HG03460 (cell line): ENCODE data around the gene DHODH.
"Not testable (repeated sequence)": the region's sequence is repeated elsewhere in the genome, so short reads cannot be mapped to it uniquely, and the experiment has no call there.

Source experiments
- ATAC-seq: cut with Tn5 transposase; IDR thresholded peaks from one replicate; pipeline ENCODE4 v1.9.1; 2021; ENCODE audit not compliant: unreplicated experiment

Gene DHODH

DNA sequence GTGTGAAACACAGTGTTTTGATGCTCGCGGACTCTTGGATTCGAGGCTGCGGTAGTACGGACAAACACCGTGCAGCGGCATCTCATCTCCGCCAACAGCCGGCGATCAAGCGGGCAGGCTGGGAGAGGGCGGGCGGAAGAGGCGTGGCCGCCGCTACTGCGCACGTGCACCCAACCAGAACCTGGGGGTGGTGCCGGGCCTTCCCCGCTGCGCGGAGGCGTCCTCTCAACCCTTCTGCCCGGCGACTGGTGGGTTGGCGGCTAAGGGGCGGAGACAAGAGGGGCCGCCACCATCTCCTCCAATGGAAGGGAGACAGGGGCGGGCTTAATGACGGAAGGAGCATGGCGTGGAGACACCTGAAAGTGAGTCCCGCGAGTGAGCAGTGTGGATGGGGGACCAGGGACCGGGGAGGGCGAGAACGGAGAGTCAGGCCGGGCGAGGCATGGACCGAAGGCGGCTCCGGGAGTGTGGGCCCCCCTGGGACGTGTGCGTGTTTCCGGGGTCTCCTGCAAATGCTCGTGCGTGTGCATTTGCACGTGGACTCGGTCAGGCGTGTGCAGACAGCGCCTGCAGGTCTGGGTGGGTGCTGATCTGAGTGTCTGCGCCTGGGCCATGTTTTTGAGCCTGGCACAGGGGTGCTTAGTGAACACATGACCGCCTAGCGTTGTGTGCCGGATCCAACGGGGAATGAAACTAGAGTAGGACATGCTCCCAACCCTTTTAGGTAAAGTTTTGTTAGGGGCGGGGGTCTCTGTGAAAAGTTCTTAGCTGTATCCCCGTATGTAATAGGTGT is at the start of gene DHODH:
Gene DHODH (plus strand): TSS at position 321 of the 793 bp plus-strand sequence. CDS start 21 bp downstream, at position 342.
- peak; percentile 99 for ATAC-seq

DNA sequence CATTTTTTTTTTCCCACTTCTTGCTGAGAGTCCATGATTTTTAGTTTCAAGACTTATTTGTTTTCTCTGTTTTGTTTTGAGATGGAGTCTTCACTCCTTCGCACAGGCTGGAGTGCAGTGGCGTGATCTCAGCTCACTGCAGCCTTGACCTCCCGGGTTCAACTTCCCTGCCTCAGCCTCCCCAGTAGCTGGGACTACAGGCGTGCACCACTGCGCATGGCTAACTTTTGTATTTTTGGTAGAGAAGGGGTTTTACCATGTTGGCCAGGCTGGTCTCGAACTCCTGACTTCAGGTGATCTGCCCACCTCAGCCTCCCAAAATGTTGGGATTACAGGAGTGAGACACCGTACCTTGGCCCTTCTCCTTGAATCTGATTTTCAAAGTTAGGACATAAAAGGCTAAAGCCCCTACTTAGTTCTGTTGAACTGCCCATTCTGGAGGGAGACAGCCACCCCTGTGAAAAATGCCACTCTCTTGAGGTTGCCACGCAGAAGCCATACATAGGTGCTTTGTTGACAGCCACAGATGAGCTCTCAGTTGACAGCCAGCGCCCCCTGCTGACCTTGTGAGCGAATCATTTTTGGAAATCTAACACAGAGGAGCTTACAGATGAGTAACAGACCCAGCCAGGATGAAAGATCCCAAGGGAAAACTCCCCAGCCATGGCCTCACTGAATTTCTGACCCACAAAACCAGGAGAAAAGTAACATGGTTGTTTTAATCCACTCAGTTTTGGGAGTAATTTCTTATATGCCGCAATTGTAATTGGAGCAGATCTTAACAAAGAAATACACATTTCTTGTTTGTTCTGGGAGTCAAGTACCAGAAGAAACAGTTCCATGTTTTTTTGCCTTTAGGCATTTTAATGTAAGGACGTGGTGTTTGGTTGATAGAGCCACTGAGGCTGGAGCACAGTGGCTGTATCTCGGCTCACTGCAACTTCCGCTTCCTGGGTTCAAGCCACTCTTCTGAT is 47.2 kb upstream of the DHODH start:
- ATAC-seq, result peak; percentile 62

DNA sequence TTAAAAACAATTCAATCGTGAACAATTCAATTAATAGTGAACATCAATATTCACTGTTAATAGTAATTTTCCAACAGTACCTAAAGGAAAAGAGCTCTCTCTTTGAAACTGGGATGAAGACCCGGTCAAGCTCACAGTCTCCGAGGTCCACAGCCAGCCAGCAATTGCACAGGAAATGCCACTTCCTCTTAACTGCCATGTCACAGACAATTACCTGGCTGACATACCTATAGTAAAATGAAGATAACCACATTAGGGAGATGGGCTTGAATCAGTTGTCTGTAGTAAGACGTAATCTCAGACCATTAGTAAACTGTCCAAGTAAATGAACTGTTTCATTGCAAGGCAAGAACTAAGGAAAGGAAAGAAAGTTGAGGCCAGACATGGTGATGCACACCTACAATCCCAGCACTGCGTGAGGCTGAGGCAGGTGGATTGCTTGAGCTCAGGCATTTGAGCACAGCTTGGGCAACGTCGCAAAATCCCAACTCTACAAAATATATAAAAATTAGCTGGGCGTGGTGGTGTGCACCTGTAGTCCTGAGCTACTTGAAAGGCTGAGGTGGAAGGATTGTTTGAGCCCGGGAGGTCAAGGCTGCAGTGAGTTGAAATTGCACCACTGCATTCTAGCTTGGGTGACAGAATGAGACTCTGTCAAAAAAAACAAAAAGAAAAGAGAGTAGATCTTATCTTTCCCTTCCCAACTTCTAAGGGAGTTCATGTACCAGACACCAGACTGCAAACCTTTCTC is 45.2 kb upstream of the DHODH start:
- ATAC-seq, result no peak

DNA sequence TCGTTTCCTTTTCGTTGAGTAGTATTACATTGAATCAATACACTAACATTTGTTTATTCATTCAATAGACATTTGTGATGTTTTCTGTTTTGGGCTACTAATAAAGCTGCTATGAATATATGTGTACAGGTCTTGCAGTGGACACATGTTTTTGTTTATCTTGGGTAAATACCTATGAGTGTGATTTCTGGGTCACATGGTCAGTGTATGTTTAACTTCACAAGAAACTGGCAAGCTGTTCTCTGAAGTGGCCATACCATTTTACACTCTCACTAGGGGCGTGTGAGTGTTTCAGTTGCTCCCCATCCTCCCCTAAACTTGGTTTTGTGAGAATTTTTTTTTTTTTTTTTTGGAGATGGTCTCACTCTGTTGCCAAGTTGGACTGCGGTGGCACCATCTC is 43.3 kb upstream of the DHODH start:
- no peak for ATAC-seq

DNA sequence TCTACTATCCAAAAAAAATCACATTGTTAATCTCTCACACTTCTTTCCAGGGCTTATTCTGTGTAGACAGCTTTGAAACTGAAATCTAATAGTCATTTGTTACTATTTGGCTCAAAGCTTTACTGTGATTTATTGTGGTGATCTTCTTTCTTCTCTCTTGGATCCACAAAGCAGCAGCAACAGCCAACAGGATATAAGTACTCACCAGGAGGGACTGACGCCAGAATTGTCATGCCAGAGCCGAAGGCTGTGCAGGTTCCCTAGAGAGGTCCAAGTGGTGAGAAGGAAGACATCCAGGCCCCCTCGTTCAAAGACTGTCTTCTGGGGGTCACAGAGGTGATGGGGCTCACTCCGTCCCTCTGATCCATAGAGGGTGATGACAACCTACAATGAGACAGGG is 41.6 kb upstream of the DHODH start:
- ATAC-seq, result no peak

DNA sequence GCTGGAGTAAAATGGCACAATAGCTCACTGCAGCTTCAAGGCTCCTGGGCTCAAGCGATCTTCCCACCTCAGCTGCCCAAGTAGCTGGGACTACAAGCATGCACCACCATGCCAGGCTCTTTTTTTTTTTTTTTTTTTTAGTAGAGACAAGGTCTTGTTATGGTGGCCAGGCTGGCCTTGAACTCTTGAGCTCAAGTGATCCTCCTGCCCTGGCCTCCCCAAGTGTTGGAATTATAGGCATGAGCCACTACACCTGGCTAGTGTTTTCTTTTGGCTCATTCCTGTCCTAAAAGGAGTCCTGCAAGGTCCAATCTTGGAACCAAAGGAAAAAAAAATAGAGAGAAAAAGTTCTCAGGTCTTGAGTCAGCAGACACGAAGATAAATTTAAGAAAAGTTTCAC is 39.2 kb upstream of the DHODH start:
- no peak for ATAC-seq

DNA sequence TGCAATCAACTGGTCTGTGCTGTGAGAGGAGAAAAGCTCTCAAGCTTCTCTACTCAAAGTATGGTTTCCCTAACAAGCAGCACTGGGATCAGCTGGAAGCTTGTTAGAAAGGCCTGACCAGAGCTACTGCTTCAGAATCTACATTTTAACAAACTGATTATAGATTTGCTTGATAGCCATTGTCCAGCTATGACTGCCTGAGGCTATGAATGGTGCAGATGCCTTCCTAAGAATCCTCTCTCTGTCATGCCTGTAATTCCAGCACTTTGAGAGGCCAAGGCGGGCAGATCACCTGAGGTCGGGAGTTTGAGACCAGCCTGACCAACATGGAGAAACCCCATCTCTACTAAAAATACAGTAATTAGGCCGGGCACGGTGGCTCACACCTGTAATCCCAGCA is 37.0 kb upstream of the DHODH start:
- no peak for ATAC-seq

DNA sequence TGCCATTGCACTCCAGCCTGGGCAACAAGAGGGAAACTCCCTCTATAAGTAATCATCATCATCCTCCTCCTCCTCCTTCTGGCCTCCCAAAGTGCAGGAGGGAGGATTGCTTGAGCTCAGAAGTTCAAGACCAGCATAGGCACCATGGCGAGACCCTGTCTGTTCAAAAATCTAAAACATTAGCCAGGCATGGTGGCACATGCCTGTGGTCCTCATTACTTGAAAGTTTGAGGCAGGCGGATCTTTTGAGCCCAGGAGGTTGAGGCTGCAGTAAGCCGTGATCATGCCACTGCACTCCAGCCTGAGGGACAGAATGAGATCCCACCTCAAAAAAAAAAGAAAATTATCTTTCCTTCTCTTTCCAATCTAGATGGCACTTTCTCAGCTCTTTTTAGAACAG is 36.2 kb upstream of the DHODH start:
- no peak for ATAC-seq

DNA sequence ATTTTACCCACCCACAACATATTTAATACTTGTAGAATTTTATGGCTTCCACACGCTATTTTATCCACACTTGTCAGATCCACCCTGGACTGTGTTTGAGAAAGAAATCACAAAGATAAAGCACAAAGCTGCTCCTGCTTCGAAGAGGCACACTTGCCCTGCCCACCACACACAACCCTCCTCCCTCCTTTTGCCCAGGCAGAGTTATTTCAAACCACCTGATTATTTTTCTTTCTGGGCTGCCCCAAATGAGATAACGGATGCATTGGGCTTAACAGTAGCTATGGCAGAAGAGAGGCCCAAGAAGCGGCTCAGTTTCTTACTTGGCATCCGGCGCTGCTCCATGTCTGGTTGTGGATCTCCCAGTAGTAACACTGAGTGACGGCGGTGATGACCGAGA is 35.5 kb upstream of the DHODH start:
- no peak for ATAC-seq

DNA sequence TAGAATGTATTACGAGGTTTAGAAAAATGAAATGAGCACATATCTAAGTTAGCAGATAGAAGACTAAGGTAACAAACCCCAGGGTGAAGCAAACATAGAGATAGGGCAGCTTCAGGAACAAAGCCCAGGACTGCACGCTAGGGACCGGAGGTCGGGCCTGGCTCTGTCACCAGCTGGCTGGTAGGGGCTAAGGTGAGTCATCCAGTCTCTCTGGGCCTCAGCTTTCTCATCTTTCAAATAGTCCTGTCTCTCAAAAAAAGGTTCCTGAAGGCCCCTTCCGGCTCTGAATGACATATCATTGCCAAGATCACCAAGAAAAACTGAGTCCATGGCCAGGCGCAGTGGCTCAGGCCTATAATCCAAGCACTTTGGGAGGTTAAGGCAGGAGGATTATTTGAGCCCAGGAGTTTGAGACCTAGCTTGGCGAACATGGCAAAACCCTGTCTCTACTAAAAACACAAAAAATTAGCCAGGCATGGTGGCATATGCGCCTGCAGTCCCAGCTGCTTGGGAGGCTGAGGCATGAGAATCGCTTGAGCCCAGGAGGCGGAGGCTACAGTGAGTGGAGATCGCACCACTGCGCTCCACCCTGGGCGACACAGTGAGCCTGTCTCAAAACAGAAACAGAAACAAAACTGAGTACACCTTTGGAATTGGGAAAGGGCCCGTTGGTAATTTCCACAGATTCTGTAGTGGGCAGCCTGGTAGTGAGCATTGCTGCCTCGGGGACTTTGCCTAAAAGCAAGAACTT is 34.3 kb upstream of the DHODH start:
- no peak for ATAC-seq

DNA sequence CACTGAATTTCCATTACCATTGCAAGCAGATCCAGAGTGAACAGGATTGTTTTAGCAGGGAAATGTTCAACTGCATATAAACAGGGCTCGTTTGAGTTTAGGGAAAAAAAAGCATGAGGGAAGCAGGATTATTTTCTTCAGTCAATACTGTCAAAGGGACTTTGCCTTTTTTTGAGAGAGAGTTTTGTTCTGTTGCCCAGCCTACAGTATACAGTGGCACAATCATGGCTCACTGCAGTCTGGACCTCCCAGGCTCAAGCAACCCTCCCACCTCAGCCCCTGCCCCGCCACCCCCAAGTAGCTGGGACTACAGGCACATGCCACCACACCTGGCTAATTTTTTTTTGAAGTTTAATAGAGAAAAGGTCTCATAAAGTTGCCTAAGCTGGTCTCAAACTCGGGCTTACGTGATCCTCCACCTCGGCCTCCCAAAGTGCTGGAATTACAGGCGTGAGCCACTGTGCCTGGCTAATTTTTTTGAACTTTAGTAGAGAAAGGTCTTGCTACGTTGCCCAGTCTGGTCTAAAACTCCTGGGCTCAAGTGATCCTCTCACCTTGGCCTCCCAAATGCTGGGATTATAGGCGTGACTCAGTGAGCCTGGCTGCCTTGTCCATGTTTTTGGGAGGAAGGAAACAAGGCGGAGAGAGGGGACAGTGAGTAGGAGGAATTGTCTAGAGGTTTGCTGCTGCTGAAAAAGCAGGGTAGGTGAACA is 23.1 kb upstream of the DHODH start:
- no peak for ATAC-seq

DNA sequence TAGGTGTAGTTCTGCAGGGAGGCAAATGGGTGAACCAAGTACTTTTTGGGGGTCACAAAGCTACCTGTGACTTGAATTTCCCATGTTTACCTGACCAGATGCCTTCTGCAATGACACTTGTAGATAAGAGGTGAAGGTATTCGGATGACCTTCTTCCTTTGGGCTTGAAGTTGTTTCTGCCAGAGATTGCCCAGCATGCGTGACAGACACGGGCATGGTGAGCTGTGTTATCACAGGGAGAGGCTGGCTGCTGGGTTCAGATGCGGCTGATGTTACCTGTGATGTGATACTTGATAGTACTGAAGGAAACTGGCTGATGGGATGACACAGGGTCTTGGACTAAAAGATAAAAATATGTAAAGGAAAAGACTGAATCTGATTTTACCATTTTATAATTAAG is 22.4 kb upstream of the DHODH start:
- no peak for ATAC-seq

DNA sequence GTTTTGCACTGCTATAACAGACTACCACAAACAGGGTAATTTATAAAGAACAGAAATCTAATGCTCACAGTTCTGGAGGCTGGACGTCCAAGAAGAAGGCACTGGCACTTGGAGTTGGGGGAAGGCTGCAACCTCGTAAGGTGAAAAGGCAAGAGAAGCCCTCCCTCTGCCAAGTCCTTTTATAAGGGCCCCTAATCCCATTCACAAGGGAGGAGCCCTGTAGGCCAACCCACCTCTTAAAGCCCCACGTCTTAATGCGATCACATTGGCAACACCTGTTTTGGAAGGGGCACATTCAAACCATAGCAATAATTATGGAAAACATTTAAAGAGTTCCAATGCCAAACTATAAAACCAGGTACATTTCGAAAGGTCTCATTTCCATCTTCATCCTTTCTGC is 13.5 kb upstream of the DHODH start:
- ATAC-seq, result no peak

DNA sequence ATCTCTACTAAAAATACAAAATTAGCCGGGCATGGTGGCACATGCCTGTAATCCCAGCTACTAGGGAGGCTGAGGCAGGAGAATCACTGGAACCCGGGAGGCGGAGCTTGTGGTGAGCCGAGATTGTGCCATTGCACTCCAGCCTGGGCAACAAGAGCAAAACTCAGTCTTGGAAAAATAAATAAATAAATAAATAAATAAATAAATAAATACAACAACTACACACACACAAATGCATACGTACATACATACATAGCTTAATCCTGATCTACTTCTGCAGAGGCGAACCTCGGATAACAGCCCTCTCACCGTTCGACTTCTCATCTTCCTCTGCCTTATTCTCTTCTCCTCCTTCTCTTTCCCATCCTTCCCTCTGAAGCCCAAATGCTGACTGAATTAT is 11.0 kb upstream of the DHODH start:
- not testable (repeated sequence) for ATAC-seq

DNA sequence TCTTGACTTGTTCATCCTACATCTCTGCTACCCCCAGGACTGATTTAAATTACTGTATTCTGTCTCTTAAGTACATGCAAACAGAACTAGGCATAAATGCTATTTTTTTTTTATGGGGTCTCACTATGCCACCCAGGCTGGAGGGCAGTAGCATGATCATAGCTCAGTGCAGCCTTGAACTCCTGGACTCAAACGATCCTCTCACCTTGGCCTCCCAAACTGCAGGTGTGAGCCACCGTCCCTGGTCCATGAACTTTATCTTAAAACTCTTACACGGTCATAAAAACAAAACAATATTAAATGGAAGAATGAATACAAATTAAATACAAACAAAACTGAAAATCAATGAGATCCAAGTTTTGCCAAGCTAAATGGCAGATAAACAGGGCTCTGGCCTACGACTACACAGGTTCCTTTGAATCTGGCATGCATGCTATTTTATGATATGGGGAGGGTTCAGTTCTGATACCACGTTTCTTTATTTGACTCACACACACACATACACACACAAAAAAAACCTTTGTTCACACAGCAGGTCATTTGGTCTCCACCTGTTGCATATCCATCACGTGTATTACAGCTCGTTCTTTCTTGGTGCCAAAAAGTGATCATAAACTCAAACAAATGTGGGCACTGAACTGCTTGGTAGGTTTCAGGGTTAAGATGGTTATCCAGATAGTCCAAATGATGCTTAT is 7.2 kb upstream of the DHODH start:
- no peak for ATAC-seq

DNA sequence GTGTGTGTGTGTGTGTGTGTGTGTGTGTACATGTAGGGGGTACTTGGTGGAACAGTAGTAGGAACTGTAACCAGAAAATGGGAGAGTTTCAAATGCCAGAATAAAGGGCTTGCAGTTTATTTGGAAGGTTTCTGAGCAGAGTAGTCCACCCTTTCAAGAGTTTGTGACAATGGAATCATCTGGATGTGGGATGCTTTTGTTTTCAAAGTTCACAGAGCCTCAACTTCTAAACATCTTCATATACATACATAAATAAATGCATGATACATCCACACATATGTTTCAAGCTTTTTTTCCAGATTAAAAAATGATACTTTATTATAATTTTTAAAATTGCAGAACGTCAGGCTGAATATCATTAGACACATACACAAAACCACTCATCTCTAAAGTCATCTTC is 5.9 kb upstream of the DHODH start:
- ATAC-seq, result no peak

DNA sequence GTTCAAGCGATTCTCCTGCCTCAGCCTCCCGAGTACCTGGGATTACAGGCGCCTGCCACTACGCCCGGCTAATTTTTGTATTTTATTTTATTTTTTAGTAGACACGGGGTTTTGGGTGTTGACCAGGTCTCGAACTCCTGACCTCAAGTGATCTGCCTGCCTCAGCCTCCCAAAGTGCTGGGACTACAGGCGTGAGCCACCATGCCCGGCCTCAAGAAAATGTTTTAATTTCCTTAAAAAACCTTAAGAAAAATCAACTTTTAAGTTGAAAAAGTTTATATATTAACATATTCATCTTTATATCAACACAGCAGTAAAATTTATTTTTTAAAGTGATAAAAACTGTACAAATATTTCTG is 500 bp upstream of the DHODH start:
- ATAC-seq, result not testable (repeated sequence)

DNA sequence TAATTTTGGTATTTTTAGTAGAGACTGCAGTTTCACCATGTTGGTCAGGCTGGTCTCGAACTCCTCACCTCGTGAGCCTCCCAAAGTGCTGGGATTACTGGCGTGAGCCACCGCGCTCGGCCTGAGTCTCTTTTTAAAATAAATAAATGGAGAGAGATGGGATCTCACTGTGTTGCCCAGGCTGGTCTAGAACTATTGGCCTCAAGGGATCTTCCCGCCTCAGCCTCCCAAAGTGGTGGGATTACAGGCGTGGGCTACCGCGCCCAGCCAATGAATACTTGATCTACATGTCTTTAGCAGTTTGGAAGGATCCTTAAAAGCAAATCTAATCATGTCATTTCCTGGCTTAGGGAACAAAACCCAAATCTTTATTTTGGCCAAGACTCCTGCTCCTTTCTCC is 1.2 kb downstream of the DHODH start:
- no peak for ATAC-seq

DNA sequence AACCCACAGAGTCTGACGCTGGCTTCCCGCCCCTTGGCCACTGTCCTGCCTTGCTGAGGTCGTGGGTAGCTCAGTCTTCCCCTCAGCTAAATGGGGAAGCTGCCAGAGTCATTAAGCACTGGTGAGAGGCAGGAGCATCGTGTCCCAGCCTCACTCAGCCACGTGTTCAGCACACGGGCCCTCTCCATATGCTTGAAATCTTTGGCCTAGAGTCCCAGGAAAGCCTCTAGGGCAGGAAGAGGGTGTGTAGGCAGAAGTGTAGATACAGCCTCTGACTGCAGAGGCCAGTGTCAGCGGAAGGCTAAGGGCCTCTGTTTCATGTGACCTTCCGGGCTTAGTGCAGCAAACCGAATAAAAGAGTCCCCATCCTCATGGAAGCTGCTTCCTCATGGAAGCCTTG is 4.1 kb downstream of the DHODH start:
- ATAC-seq, result no peak
